HepG2 (cell line): ENCODE results near the gene ZFPL1. TPM values are rescaled to one million over a fixed set of nuclear protein-coding genes. Genes with fewer than 3 reads are reported as not detected.

Experiments
- AHDC1 ChIP-seq: sonication (generic); formaldehyde crosslinking; IDR thresholded peaks from 2 replicates; pipeline ENCODE4 v1.5.1; 2020; ENCODE audit warnings: mild to moderate bottlenecking, missing genetic modification reagents, borderline replicate concordance
- DMAP1 ChIP-seq: IDR thresholded peaks from 2 replicates; pipeline ENCODE4 v1.6.1; 2016
- DPF2 ChIP-seq: sonication (generic); formaldehyde crosslinking; IDR thresholded peaks from 2 replicates; pipeline ENCODE4 v1.4.0; 2020; ENCODE audit warnings: mild to moderate bottlenecking, low read depth, missing genetic modification reagents, borderline replicate concordance
- FOXO4 ChIP-seq: sonication (generic); formaldehyde crosslinking; conservative IDR thresholded peaks from 2 replicates; pipeline ENCODE4 v1.8.1; 2023; ENCODE audit warnings: missing genetic modification reagents
- HOXA5 ChIP-seq: sonication (generic); formaldehyde crosslinking; IDR thresholded peaks from 2 replicates; pipeline ENCODE4 v1.4.0; 2020; ENCODE audit warnings: missing genetic modification reagents
- IRX3 ChIP-seq: sonication (generic); formaldehyde crosslinking; IDR thresholded peaks from 2 replicates; pipeline ENCODE4 v1.8.1; 2023; ENCODE audit warnings: mild to moderate bottlenecking, low read depth, missing genetic modification reagents, borderline replicate concordance
- ISX ChIP-seq: sonication (generic); formaldehyde crosslinking; conservative IDR thresholded peaks from 2 replicates; pipeline ENCODE4 v1.5.0; 2020; ENCODE audit warnings: missing genetic modification reagents
- KDM6A ChIP-seq: IDR thresholded peaks from 2 replicates; pipeline ENCODE4 v1.6.1; 2016; ENCODE audit warnings: low read depth
- MED1 ChIP-seq: sonication (generic); formaldehyde crosslinking; IDR thresholded peaks from 2 replicates; pipeline ENCODE4 v1.4.0; 2020; ENCODE audit warnings: missing genetic modification reagents
- MIER2 ChIP-seq: IDR thresholded peaks from 2 replicates; pipeline ENCODE4 v1.6.1; 2016; ENCODE audit warnings: missing biosample characterization, missing genetic modification reagents
- MXI1 ChIP-seq: IDR thresholded peaks from 3 replicates; pipeline ENCODE4 v1.6.1; 2012; ENCODE audit warnings: low read depth, low read length, inconsistent platforms, borderline replicate concordance
- NFYB ChIP-seq: sonication (generic); formaldehyde crosslinking; IDR thresholded peaks from 2 replicates; pipeline ENCODE4 v1.4.0; 2020; ENCODE audit warnings: missing genetic modification reagents
- POLR2AphosphoS5 ChIP-seq: IDR thresholded peaks from 2 replicates; pipeline ENCODE4 v1.6.1; 2012; ENCODE audit warnings: low read depth, low read length
- RAD51 ChIP-seq: fragments of 450-650 bp; IDR thresholded peaks from 2 replicates; pipeline ENCODE4 v1.6.1; 2016; ENCODE audit warnings: borderline replicate concordance
- RBAK ChIP-seq: sonication (generic); formaldehyde crosslinking; IDR thresholded peaks from 2 replicates; pipeline ENCODE4 v1.5.1; 2020; ENCODE audit warnings: mild to moderate bottlenecking, missing genetic modification reagents
- SNAI1 ChIP-seq: sonication (generic); formaldehyde crosslinking; IDR thresholded peaks from 2 replicates; pipeline ENCODE4 v1.5.0; 2020; ENCODE audit warnings: mild to moderate bottlenecking, missing genetic modification reagents, borderline replicate concordance
- TBP ChIP-seq: sonication (generic); formaldehyde crosslinking; IDR thresholded peaks from 2 replicates; pipeline ENCODE4 v1.5.0; 2020; ENCODE audit warnings: missing genetic modification reagents
- TEAD2 ChIP-seq: sonication (generic); formaldehyde crosslinking; IDR thresholded peaks from 2 replicates; pipeline ENCODE4 v1.9.0; 2021; ENCODE audit warnings: missing genetic modification reagents
- ZNF292 ChIP-seq: sonication (generic); formaldehyde crosslinking; IDR thresholded peaks from 2 replicates; pipeline ENCODE4 v1.8.1; 2022; ENCODE audit warnings: mild to moderate bottlenecking, low read depth, missing genetic modification reagents, borderline replicate concordance
- ZNF552 ChIP-seq: sonication (generic); formaldehyde crosslinking; IDR thresholded peaks from 2 replicates; pipeline ENCODE4 v1.9.0; 2022; ENCODE audit warnings: missing genetic modification reagents, mild to moderate bottlenecking, borderline replicate concordance
- ZNF567 ChIP-seq: sonication (generic); formaldehyde crosslinking; IDR thresholded peaks from 2 replicates; pipeline ENCODE4 v1.8.1; 2023; ENCODE audit warnings: mild to moderate bottlenecking, missing genetic modification reagents, borderline replicate concordance
- ZNF576 ChIP-seq: sonication (generic); formaldehyde crosslinking; IDR thresholded peaks from 2 replicates; pipeline ENCODE4 v1.4.0; 2020; ENCODE audit warnings: mild to moderate bottlenecking, missing genetic modification reagents
- ZNF724P ChIP-seq: sonication (generic); formaldehyde crosslinking; IDR thresholded peaks from 2 replicates; pipeline ENCODE4 v1.8.0; 2022; ENCODE audit warnings: missing genetic modification reagents, borderline replicate concordance
- ZNF790 ChIP-seq: sonication (generic); formaldehyde crosslinking; IDR thresholded peaks from 2 replicates; pipeline ENCODE4 v1.8.0; 2022; ENCODE audit warnings: missing genetic modification reagents, mild to moderate bottlenecking, borderline replicate concordance
- ZSCAN21 ChIP-seq: sonication (generic); formaldehyde crosslinking; IDR thresholded peaks from 2 replicates; pipeline ENCODE4 v1.8.0; 2022; ENCODE audit warnings: mild to moderate bottlenecking, missing genetic modification reagents, moderate library complexity, borderline replicate concordance
- polyA plus RNA-seq, 8 experiments: library from polyadenylated mRNA; depleted of rRNA in 3 of 8; stranded (reverse) in 7 of 8; unstranded in 1 of 8; fragments of >200 nt; fragmentation: Illumina TruSeq in 4 of 8; extraction: Trizol in 4 of 8; gene quantifications; 2 replicates each; pipeline versions ENCODE4 v1.2.1 to v1.2.3, GENCODE V29; 2011 to 2016; ENCODE audit warnings: low read depth in 4 of 8, missing spikeins in 1 of 8, mixed read lengths in 1 of 8; ENCODE audit not compliant: insufficient read depth in 1 of 8
- total RNA-seq, 5 experiments: library from RNA; depleted of rRNA; stranded (reverse); fragments of >200 nt; fragmentation: Illumina TruSeq; extraction: Trizol; gene quantifications; 2 replicates each; pipeline ENCODE4 v1.2.3, GENCODE V29; 2016; ENCODE audit warnings: low read depth in 1 of 5

The ZFPL1 gene
- total and polyA plus RNA-seq, 2 of the 13 experiments (the other 11 are each of a cell fraction or from before 2014, with no cell fraction given) = 32.2 to 56.0 TPM

GRCh38 chr11:65111744-65112545, 27.9 kb downstream of the ZFPL1 start, which contains the start of gene TM7SF2 (continued):
- TF ChIP-seq ZNF576 (CRISPR knock-in tag) (no peak), KDM6A (no peak), DPF2 (CRISPR knock-in tag) (no peak), MIER2 (no peak), MXI1 (no peak), RBAK (CRISPR knock-in tag) (no peak), ISX (no peak), ZSCAN21 (CRISPR knock-in tag) (no peak), ZNF724P (CRISPR knock-in tag) (no peak), AHDC1 (CRISPR knock-in tag) (no peak), SNAI1 (CRISPR knock-in tag) (no peak), ZNF790 (CRISPR knock-in tag) (0 out of 2 replicates have a peak, but pooled peaks have one; percentile 77), HOXA5 (peak; percentile 75), TEAD2 (CRISPR knock-in tag) (no peak), RAD51 (no peak), ZNF292 (no peak), POLR2AphosphoS5 (peak; percentile 99), TBP (CRISPR knock-in tag) (no peak), ZNF552 (CRISPR knock-in tag) (no peak), NFYB (peak; percentile 92), MED1 (peak; percentile 74), FOXO4 (no peak), ZNF567 (CRISPR knock-in tag) (no peak), DMAP1 (CRISPR knock-in tag) (no peak), IRX3 (CRISPR knock-in tag) (no peak)
